Uterus (tissue), 4 donors: ENCODE results near the gene WDR86. TPM values are rescaled to one million over a fixed set of nuclear protein-coding genes. Genes with fewer than 3 reads are reported as not detected.

Experiments
- DNase-seq, 2 donors: peaks; one replicate each; pipeline ENCODE4 v3.0.0-alpha.2; 2019 to 2020
- H3K27ac ChIP-seq, 2 donors: fragments of 200-600 bp; sonication (generic); 1 replicate in 1 of 2; 2 replicates in 1 of 2; pipeline ENCODE4 v1.5.1; 2016 to 2018
- H3K27me3 ChIP-seq, 2 donors: fragments of 200-600 bp; sonication (generic); one replicate each; pipeline ENCODE4 v1.5.1; 2018 to 2019; ENCODE audit warnings: control low read depth in 1 of 2
- H3K36me3 ChIP-seq, 2 donors: fragments of 200-600 bp; sonication (generic); one replicate each; pipeline ENCODE4 v1.5.1; 2019; ENCODE audit warnings: control low read depth in 1 of 2
- H3K4me1 ChIP-seq, 2 donors: fragments of 200-600 bp; sonication (generic); one replicate each; pipeline ENCODE4 v1.5.1; 2018 to 2019; ENCODE audit warnings: control low read depth in 1 of 2
- H3K4me3 ChIP-seq, 2 donors: fragments of 200-600 bp; sonication (generic); 1 replicate in 1 of 2; 2 replicates in 1 of 2; pipeline ENCODE4 v1.5.1; 2018 to 2019; ENCODE audit warnings: mild to moderate bottlenecking in 1 of 2
- H3K9me3 ChIP-seq, 2 donors: fragments of 200-600 bp; sonication (generic); one replicate each; pipeline ENCODE4 v1.5.1; 2019; ENCODE audit warnings: control low read depth in 1 of 2
- POLR2A ChIP-seq, 2 donors: fragments of 450-650 bp; IDR thresholded peaks; one replicate each; pipeline ENCODE4 v1.6.1; 2016; ENCODE audit warnings: antibody characterized with exemption in 2 of 2, mild to moderate bottlenecking in 1 of 2, moderate library complexity in 1 of 2
- intact Hi-C: fragments of 100-400 bp; cut with DNase I; formaldehyde crosslinking; loops from one replicate; pipeline ENCODE4 v1.15.1; 2023; ENCODE audit warnings: low total_unique reads
- total RNA-seq, 4 donors: library from RNA; depleted of rRNA in 3 of 4; stranded (reverse); fragments of >200 nt in 3 of 4; gene quantifications; one replicate each; pipeline versions ENCODE4 v1.1.0 to v1.2.4, GENCODE V29; 2014 to 2023
- TF ChIP-seq, protein P1 (sequence below), 4 experiments: fragments of 200-600 bp in 2 of 4; fragments of 450-650 bp in 2 of 4; sonication (generic) in 2 of 4; IDR thresholded peaks; one replicate each; pipeline ENCODE4 v1.5.1; 2016 to 2019; ENCODE audit warnings: antibody characterized with exemption in 4 of 4, mild to moderate bottlenecking in 2 of 4, moderate library complexity in 1 of 4
- donor health status: DM: yes; HTN: yes; CAD: no.

Gene WDR86
- total RNA-seq, 4 donors from 2014 or later = 3.2 to 100 (median 53.4) TPM

DNA sequence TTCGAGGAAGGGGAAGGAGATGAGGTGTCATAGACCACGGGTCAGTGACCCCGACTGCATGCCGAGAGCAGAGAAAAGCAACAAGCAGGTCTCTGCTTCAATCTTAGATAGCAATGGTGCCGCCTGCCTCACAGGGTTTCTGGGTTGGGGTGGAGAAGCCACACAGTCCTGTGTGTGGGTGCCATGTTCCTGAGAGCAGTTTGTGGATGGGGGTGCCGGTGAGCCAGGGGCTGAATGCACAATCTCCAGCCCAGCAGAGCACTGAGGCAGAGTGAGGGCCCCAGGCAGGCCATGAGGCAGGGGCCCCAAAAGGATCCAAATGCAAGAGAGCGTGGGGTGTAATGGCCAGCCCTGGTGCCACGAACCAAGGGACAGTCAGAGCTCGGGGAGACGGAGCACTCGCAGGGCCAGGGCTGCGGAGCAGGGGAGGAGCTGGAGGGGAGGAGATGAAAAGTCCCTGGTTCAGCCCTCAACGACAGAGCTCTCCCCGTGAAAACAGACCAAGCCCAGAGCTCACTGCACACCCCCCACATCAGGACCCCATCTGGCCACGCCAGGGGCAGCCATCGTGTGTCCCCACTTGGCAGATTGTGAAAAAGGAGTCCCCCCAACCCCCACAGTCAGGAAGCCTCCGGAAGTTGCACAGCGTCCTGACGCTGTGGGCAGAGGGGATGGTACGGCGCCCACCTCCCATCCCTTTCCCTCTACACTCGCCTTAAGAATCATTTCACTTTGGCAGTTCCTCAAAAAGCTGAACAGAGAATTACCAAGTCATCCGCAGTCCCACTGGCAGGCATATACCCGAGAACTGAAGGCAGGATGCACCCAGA lies 19.9 kb downstream of the WDR86 start:
- Histone ChIP-seq H3K36me3 (no peaks in the 10 kb centered on the region), H3K9me3 (no peaks in the 10 kb centered on the region), H3K27ac (no peak overlapping the region), H3K4me3 (no peak overlapping the region), H3K27me3 (no peaks in the 10 kb centered on the region), H3K4me1 (no peaks in the 10 kb centered on the region)
- TF ChIP-seq, protein P1, sequence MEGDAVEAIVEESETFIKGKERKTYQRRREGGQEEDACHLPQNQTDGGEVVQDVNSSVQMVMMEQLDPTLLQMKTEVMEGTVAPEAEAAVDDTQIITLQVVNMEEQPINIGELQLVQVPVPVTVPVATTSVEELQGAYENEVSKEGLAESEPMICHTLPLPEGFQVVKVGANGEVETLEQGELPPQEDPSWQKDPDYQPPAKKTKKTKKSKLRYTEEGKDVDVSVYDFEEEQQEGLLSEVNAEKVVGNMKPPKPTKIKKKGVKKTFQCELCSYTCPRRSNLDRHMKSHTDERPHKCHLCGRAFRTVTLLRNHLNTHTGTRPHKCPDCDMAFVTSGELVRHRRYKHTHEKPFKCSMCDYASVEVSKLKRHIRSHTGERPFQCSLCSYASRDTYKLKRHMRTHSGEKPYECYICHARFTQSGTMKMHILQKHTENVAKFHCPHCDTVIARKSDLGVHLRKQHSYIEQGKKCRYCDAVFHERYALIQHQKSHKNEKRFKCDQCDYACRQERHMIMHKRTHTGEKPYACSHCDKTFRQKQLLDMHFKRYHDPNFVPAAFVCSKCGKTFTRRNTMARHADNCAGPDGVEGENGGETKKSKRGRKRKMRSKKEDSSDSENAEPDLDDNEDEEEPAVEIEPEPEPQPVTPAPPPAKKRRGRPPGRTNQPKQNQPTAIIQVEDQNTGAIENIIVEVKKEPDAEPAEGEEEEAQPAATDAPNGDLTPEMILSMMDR (IDR thresholded peaks at IDR 0.05) = no peak
- no peak for TF ChIP-seq POLR2A (IDR thresholded peaks at IDR 0.05)
- intact Hi-C loops = no loop called here
- DNase-seq = no peak

DNA sequence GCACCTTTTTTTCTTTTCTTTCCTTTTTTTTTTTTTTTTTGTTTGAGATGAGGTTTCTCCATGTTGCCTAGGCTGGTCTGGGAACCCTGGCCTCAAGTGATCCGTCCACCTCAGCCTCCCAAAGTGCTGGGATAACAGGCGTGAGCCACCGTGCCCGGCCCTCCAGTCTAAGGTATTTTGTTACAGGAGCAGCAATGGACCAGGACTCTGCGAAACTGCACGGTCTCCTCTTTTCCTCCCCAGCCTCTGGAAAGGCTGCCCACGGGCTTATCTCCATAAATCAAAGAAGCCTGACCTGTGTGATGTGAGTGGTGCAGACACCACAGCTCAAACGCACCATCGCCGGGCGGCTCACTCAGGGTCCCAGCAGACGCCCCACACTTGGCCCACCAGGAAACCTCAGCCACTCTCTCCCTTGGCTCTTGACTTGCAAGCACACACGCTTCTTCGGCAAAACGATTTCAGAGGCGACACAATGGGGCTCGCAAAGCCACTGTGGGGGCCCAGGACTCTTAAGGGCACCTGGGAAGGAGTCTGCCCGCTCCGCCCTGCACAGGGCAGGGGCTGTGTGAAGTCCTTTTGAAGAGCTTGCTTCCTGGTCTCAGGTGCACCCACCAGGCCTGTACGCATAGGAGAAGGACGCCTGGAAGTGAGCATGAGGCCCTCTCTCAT lies 20.6 kb downstream of the WDR86 start:
- no peak for TF ChIP-seq POLR2A (IDR thresholded peaks at IDR 0.05)
- TF ChIP-seq, protein P1 (IDR thresholded peaks at IDR 0.05) = no peak
- intact Hi-C loops = no loop called here
- DNase-seq = no peak

DNA sequence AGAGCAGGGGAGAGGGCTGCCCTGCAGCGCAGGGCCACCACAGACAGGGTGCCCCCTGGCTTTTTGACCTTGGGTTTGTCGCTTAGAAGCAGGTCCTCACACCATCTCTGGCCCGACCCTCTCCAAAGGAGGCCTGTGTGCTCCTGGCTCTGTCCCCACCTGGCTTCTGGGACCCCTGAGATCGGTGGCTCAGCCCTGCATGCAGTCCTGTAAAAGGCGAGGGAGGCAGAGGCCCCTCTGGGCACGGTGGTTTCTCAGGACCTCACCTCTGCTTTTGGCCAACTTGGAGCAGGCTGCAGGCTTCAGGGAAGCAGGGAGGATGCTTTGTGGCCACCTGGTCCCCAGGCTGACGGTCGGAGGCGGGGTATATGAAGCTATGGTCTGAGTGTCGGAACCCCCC lies 21.4 kb downstream of the WDR86 start:
- no peaks in the 10 kb centered on the region for H3K36me3 ChIP-seq
- intact Hi-C loops = no loop called here
- no peak overlapping the region for H3K27ac ChIP-seq
- TF ChIP-seq, protein P1 (IDR thresholded peaks at IDR 0.05) = no peak
- TF ChIP-seq POLR2A (IDR thresholded peaks at IDR 0.05) = no peak
- no peaks in the 10 kb centered on the region for H3K27me3 ChIP-seq
- no peak for DNase-seq
- H3K4me1 ChIP-seq = no peaks in the 10 kb centered on the region
- H3K4me3 ChIP-seq = no peak overlapping the region
- H3K9me3 ChIP-seq = no peaks in the 10 kb centered on the region

More for the DNA sequence above, 20.6 kb downstream of the WDR86 start:
- Histone ChIP-seq H3K36me3 (no peaks in the 10 kb centered on the region), H3K27ac (no peak overlapping the region), H3K9me3 (no peaks in the 10 kb centered on the region), H3K4me1 (no peaks in the 10 kb centered on the region), H3K4me3 (no peak overlapping the region), H3K27me3 (no peaks in the 10 kb centered on the region)

DNA sequence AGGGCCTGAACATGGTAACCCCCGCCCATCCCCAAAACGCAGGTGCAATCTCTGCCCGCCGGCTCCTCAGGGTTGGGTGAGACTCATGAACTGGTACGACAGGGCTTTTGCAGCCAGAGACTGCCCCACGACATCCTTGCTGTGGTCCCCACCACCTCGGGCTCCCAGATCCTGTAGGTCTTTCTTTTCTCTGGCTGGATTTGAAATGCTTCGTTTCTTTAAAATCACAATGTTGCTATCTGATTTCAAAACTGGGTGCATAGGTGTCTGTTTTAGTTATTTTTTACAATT lies 21.9 kb downstream of the WDR86 start:
- intact Hi-C loops = no loop called here
- H3K4me3 ChIP-seq = no peak overlapping the region
- TF ChIP-seq, protein P1 (IDR thresholded peaks at IDR 0.05) = no peak
- TF ChIP-seq POLR2A (IDR thresholded peaks at IDR 0.05) = no peak

More for the DNA sequence above, 21.9 kb downstream of the WDR86 start:
- H3K27me3 ChIP-seq = no peaks in the 10 kb centered on the region
- H3K4me1 ChIP-seq = no peaks in the 10 kb centered on the region
- H3K27ac ChIP-seq = no peak overlapping the region
- DNase-seq = no peak
- no peaks in the 10 kb centered on the region for H3K36me3 ChIP-seq
- no peaks in the 10 kb centered on the region for H3K9me3 ChIP-seq
